GM18907 (cell line): ENCODE data around the gene CFLAR.
"Not testable (repeated sequence)": the region's sequence is repeated elsewhere in the genome, so short reads cannot be mapped to it uniquely, and the experiment has no call there.

Experiments used
- ATAC-seq: cut with Tn5 transposase; IDR thresholded peaks from one replicate; pipeline ENCODE4 v1.9.1; 2021; ENCODE audit warnings: mild to moderate bottlenecking, moderate library complexity; ENCODE audit not compliant: unreplicated experiment

Gene CFLAR

GRCh38 chr2:201118121-201118960, 2.4 kb downstream of the CFLAR start:
- ATAC-seq: peak; percentile 47

- ATAC-seq: no peak
Measured at GRCh38 chr2:201118961-201119854, 3.2 kb downstream of the CFLAR start.

GRCh38 chr2:201122276-201122675, 6.3 kb downstream of the CFLAR start:
- ATAC-seq: no peak

- peak; percentile 17 for ATAC-seq
Measured at GRCh38 chr2:201126308-201127151, 10.6 kb downstream of the CFLAR start.

- ATAC-seq: no peak
Measured at GRCh38 chr2:201127152-201127511, 11.2 kb downstream of the CFLAR start.

- ATAC-seq: no peak
Measured at GRCh38 chr2:201127570-201127969, 11.6 kb downstream of the CFLAR start.

GRCh38 chr2:201128033-201128432, 12.1 kb downstream of the CFLAR start:
- ATAC-seq: no peak

GRCh38 chr2:201128933-201129505, 13.1 kb downstream of the CFLAR start:
- ATAC-seq: no peak

GRCh38 chr2:201130524-201131186, 14.7 kb downstream of the CFLAR start:
- ATAC-seq: no peak

- no peak for ATAC-seq
Measured at GRCh38 chr2:201132518-201132917, 16.6 kb downstream of the CFLAR start.

GRCh38 chr2:201135386-201135785, 19.4 kb downstream of the CFLAR start:
- ATAC-seq: no peak

GRCh38 chr2:201136889-201137321, 20.9 kb downstream of the CFLAR start:
- ATAC-seq: no peak

- ATAC-seq: no peak
Measured at GRCh38 chr2:201137505-201138400, 21.8 kb downstream of the CFLAR start.

- ATAC-seq: no peak
Measured at GRCh38 chr2:201138401-201138970, 22.5 kb downstream of the CFLAR start.

- not testable (repeated sequence) for ATAC-seq
Measured at GRCh38 chr2:201138986-201139781, 23.2 kb downstream of the CFLAR start.

GRCh38 chr2:201139836-201140604, 24.1 kb downstream of the CFLAR start:
- ATAC-seq: no peak
